Fibroblast of peridontal ligament (primary cell): ENCODE data around the gene NELFCD.
"Not testable (repeated sequence)": the region's sequence is repeated elsewhere in the genome, so short reads cannot be mapped to it uniquely, and the experiment has no call there.

Experiments
- DNase-seq: peaks from one replicate; pipeline ENCODE4 v3.0.0-alpha.2; 2010; ENCODE audit errors: extremely low read depth

NELFCD gene

GRCh38 chr20:59008715-59009336 lies 27.8 kb downstream of the NELFCD start:
- no peak for DNase-seq

DNA sequence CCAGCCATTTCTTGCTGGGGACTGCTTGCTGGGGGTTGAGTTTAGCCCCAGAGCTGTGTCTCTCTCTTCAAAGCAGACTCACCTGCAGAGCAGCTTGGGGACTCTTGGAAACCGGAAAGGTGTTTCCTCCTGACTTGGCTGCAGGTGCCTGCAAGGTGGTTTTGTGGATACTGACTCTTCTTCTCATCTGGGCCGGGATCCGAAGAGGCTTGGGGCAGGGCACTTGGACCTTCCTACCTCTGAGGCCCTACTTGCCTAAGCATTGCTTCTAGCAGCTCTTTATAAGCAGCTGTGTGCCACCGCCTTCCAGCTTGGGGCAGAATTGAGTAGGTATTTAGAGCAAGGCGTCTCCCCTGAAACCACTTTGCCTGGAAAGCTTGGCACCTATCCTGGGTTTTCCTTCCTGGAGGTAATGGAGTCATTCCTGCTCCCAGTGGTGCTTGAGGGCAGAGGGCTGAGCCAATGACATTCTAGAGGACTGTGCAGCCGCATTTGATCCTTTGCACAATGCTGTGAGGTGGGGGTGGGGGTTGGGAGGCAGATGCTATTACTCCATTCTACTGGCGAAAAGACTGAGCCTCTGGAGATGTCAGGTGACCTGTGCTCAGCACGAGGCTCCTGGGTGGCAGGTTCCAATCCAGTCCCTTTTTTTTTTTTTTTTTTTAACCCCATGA lies 29.4 kb downstream of the NELFCD start:
- no peak for DNase-seq

GRCh38 chr20:59010995-59011873 lies 30.2 kb downstream of the NELFCD start:
- DNase-seq = peak; percentile 88

GRCh38 chr20:59011874-59012157 lies 30.8 kb downstream of the NELFCD start:
- DNase-seq = not testable (repeated sequence)

GRCh38 chr20:59013031-59013951 lies 32.2 kb downstream of the NELFCD start:
- DNase-seq = no peak

DNA sequence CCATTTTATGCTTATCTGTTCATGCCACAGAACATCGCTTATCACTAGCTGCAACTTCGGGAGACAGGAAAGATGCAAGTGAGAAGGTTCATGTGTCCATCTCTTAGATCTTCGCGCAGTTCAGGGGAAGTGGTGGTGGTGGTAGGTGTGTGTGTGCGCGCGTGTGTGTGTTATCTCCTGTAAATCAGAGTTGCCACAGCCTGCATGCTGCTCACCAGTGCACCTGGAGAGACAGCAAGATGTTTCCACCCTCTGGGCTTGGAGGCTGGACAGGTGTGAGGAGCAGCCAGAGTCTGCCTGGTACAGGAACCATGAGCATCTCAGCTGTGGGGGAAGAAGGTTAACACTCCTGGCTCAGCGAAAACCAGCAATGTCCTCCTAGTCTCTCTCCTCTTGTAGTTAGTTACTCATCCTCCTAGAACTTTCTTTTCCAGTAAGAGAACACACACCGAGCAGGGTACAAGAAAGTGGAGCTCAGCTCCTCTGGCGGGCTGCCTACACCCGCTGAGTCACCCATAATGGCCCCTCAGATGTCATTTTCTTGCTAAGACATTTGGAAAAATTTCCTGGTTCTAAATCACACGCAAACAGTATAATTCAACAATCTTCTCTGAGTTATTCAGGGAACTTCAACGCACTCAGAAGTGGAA lies 33.0 kb downstream of the NELFCD start:
- DNase-seq = peak; percentile 72

DNA sequence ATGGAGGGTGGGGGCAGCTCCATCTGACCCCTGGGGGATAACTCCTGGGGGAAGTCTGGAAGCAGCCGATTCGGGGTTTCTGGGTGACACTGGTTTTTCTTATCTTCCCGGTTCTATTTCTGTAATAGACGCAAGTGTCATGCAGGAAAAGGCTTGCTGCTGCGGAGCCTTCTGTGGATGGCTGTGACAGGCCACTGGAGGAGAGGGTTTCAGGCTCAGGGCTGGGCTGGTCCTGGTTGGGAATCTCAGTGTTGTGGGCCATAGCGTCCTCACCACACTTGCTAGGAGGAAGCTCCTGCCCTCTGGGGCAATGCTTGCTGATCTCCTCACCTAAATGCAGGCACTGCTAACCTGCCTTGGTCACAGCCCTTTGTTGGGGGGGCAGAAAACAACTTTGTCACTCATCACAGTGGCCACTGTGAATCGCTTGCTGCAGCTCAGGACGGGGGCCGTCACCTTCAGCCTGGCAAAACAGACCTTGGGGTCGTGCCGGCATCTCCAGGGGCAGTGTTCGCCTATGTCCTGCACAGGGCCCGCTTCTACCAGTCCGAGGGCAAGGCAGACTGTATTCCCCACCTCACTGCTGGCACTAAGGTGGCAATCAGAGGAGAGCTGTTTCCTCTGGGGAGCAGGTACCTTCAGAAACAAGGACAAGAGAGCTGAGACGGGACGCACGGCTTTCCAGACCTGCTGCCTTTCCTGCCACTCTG lies 33.8 kb downstream of the NELFCD start:
- no peak for DNase-seq

GRCh38 chr20:59015411-59015810 lies 34.4 kb downstream of the NELFCD start:
- DNase-seq = no peak

DNA sequence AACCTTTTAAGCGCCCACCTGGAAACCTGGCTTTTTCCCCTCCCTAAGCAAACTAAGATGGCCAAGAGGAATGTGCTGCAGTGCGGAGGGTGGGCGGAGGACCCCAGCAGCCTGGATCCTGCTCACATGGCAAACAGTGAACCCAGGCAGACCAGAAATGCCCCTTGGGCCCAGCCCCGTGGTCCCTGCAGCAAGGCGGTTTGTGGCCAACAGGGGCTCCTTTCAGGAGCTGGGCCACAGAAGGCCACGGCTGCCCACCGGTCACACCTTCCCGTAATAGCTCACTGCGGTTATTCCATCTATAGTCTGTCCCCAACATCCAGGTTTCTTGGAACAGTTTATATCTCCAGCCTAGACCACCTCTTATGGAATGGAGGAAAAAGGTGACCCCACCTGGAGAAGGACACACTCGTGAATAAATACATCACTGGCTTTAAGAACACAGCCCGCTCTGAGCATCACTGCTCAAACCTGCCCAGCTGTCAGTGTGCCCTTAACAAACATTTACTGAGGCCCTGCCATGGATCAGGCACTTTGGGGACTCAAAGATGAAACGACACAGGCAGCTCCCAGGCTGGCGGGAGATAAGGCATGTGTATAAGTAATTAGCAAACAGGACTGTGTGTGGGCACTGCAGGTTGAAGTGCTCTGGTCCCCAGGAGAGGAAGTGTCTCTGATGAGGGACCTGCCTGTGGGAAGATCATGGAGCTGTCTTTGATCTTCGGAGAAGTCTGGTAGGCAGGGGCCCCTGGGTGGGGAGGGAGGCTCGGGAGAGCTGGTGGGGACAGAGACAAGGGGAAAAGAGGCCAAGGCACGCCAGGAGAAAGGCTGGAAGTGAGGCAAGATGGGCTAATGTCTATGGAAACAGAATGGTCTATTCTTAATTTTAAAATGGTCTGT lies 35.0 kb downstream of the NELFCD start:
- DNase-seq = no peak

- no peak for DNase-seq
Observed at GRCh38 chr20:59016795-59017492, 35.9 kb downstream of the NELFCD start.

DNA sequence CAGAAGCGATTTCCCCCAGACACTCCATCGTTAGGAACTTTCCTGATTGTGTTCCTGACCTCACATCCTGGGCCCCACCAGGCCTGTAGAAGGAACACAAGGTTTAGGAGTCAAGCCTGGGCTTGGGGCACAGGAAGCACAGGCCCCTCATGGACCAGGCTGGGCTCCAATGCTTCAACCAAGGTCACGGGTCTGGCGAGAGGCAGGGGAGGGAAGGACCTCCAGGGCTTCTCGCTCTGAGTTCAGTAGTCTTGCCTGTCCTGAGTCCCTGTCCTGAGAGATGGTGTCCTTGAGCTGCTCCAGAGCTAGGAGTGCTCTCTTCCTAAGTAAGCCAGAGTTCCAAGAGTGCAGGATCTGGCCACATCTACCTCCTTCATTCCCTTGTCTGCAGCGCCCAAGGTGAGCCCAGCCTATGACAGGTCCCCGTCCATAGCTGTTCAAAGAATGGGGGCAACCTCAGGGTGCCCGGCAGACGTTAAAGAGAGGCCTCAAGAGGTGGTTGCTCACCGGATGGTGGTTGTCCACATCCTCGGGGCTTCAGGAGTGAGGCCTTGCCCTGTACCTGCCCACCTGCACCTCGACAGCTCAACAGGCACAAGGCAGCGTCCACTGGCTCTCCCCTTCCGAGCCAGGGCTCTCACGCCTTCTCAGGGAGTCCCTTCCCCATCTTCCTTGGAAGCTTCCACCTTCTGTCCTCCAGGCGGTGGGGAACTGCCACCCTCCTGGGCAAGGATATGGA lies 36.6 kb downstream of the NELFCD start:
- DNase-seq = no peak

DNA sequence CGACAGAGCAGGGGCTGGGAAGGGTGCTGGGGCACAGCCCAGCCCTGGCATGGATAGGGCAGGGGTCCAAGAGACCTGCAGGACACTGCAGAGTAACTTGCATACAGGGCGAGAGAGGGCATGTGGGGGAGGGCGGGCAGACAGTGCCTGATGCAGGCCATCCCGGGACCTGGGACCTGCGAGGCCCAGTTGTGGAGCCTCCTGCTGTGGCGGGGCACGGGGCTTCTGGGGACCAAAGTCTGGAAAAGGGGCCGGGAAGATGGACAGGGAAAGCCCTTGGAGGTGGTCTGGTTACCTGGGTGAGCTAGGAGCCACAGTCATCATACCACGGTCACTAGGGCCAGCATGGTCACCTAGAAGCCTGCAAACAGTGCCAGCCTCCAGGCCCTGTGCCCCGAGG lies 37.8 kb downstream of the NELFCD start:
- no peak for DNase-seq

DNA sequence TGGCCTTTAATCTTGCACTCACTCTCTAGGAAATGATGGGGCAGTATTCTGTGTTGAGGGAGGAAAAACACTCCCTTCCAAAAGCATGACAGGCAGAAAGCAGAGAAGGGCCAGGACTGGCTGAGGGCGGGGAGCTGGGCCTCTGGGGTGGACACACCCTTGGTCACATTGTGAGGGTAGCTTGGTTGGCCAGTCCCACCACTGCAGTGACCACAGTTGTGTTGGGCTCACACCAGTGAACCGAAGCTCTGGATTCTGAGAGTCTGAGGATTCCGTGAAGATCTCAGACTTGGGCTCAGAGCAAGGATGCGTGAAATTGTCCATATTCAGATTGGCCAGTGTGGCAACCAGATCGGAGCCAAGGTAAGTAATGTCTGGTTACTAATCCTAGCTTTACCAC lies 38.2 kb downstream of the NELFCD start, which contains the start of gene TUBB1:
TSS of gene TUBB1 (plus strand) at position 213 of the 400 bp plus-strand sequence. CDS start at position 307, 94 bp downstream.
- DNase-seq = no peak

DNA sequence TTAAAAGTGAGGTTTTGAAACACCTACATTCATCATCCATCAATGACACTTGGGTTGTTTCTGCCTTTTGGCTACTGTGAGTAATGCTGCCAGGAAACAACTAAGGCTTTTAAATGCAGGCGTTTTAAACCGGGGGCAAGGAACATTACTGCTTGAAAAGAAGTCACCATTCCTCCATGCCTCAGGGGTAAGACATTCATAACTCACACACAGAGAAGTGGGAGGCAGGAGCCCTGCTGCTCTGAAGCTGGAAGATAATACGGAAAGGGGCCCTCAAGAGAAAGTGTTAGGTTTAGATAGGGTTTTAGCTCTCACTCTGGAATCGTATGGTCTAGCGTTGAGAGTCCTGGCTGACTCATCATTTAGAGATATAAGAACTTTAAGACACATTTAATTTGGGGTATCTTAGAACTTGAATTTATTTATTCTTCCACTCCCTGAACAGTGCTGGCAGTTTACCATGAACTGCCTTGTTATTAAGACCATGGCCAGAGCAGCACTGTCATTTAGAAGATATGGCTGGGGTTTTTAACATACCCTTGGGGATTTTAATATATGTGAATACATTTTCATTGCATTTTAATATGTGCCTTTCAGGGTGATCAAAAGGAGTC lies 40.0 kb downstream of the NELFCD start:
- DNase-seq = peak; percentile 15

DNA sequence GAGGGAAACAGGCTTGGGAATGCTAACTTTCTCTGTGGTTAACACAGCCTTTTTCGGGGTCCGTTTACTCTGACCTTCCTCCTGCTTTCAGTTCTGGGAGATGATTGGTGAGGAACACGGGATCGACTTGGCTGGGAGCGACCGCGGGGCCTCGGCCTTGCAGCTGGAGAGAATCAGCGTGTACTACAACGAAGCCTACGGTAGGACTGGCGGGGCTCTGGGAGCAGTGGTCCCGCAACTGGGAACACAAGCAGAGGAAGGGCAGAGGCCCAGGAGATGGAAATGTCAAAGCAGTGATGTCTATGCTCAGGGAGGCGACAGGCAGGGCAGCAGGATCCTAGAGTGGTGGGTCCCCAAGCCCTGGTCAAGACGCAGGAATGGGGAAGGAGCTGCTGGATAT lies 41.7 kb downstream of the NELFCD start:
- no peak for DNase-seq

DNA sequence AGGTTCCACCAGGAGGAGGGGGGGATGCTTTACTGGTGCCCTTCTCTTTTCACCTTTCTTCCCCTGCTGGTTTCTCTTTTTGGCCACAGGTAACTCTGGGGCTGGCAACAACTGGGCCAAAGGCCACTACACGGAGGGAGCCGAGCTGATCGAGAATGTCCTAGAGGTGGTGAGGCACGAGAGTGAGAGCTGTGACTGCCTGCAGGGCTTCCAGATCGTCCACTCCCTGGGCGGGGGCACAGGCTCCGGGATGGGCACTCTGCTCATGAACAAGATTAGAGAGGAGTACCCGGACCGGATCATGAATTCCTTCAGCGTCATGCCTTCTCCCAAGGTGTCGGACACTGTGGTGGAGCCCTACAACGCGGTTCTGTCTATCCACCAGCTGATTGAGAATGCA lies 42.6 kb downstream of the NELFCD start:
- DNase-seq = no peak

DNA sequence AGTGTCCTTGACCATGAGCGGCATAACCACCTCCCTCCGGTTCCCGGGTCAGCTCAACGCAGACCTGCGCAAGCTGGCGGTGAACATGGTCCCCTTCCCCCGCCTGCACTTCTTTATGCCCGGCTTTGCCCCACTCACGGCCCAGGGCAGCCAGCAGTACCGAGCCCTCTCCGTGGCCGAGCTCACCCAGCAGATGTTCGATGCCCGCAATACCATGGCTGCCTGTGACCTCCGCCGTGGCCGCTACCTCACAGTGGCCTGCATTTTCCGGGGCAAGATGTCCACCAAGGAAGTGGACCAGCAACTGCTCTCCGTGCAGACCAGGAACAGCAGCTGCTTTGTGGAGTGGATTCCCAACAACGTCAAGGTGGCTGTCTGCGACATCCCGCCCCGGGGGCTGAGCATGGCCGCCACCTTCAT lies 43.1 kb downstream of the NELFCD start:
- no peak for DNase-seq

- DNase-seq = no peak
Observed at GRCh38 chr20:59025086-59025485, 44.0 kb downstream of the NELFCD start.
